Duodenal mucosa (tissue), 2 donors: ENCODE data around the gene SEC61B.
"Not testable (repeated sequence)": the region's sequence is repeated elsewhere in the genome, so short reads cannot be mapped to it uniquely, and the experiment has no call there.

Source experiments
- H3K27ac ChIP-seq: one replicate; pipeline ENCODE4 v1.7.0; 2013; ENCODE audit warnings: low read depth, low read length
- H3K27me3 ChIP-seq, 2 donors: one replicate each; pipeline ENCODE4 v1.7.0; 2013; ENCODE audit warnings: low read length in 2 of 2, control low read depth in 1 of 2; ENCODE audit not compliant: insufficient read depth in 2 of 2, control insufficient read depth in 1 of 2
- H3K36me3 ChIP-seq, 2 donors: one replicate each; pipeline ENCODE4 v1.7.0; 2013; ENCODE audit warnings: low read length in 2 of 2, control low read depth in 1 of 2; ENCODE audit not compliant: insufficient read depth in 2 of 2, control insufficient read depth in 1 of 2
- H3K4me1 ChIP-seq, 2 donors: one replicate each; pipeline ENCODE4 v1.7.0; 2013; ENCODE audit warnings: low read length in 2 of 2, control low read depth in 1 of 2; ENCODE audit not compliant: insufficient read depth in 2 of 2, control insufficient read depth in 1 of 2
- H3K4me3 ChIP-seq, 2 donors: one replicate each; pipeline ENCODE4 v1.7.0; 2013; ENCODE audit warnings: low read length in 2 of 2, low read depth in 1 of 2
- H3K9ac ChIP-seq, 2 donors: one replicate each; pipeline ENCODE4 v1.7.0; 2013; ENCODE audit warnings: low read length in 2 of 2, low read depth in 1 of 2
- H3K9me3 ChIP-seq, 2 donors: one replicate each; pipeline ENCODE4 v1.7.0; 2013; ENCODE audit warnings: low read length in 2 of 2, control low read depth in 1 of 2; ENCODE audit not compliant: control insufficient read depth in 1 of 2

The SEC61B gene

DNA sequence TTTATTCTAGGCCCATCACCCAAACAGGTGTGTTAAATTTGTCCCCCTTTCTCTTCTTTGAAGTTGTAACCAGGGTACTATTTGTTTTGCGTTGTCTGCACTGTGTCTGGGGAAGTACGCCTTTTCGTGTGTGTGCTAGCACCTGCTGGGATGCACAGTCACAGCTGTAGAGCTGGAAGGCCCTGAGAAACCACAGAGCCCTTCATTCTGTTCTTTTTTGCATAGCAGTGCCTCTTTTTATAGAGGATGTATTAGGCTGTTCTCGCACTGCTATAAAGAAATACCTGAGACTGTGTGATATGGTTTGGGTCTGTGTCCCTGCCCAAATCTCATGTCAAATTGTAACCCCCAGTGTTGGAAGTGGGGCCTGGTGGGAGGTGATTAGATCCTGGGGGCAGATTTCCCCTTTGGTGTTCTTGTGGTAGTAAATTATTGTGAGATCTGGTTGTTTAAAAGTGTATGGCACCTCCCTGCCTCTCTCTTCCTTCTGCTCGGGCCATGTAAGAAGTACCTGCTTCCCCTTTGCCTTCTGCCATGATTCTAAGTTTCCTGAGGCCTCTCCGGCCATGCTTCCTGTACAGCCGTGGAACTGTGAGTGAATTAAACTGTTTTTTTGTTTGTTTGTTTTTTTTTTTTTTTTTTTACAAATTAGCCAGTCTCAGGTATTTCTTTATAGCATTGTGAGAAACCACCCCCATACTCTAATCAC is 14.0 kb downstream of the SEC61B start:
- Histone ChIP-seq H3K27me3 (no peaks in the 10 kb centered on the region), H3K4me1 (no peaks in the 10 kb centered on the region), H3K9ac (no peak overlapping the region), H3K27ac (no peak overlapping the region), H3K36me3 (peaks cover under 1 to 26% of the 10 kb centered on the region in 2 donors), H3K4me3 (no peak overlapping the region), H3K9me3 (no peaks in the 10 kb centered on the region)

- Histone ChIP-seq H3K27me3 (no peaks in the 10 kb centered on the region), H3K9me3 (no peaks in the 10 kb centered on the region), H3K9ac (no peak overlapping the region), H3K27ac (no peak overlapping the region), H3K36me3 (peaks cover 0 to 18% of the 10 kb centered on the region in 2 donors), H3K4me3 (no peak overlapping the region), H3K4me1 (no peaks in the 10 kb centered on the region)
Measured at GRCh38 chr9:99237356-99237755, 15.3 kb downstream of the SEC61B start.

DNA sequence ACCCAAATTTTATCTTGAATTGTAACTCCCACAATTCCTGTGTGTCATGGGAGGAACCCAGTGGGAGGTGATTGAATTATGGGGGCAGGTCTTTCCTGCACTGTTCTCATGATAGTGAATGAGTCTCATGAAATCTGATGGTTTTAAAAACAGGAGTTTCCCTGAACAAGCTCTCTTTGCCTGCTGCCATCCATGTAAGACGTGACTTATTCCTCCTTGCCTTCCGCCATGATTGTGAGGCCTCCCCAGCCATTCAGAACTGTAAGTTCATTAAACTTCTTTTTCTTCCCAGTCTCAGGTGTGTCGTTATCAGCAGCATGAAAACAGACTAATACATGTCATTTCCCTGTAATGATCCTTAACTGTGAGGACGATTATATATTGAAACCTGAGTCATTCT is 15.8 kb downstream of the SEC61B start:
- H3K4me3 ChIP-seq, H3K27ac ChIP-seq, H3K4me1 ChIP-seq, H3K9me3 ChIP-seq, H3K27me3 ChIP-seq, H3K9ac ChIP-seq: not testable (repeated sequence)
- peaks cover 0 to 17% of the 10 kb centered on the region in 2 donors for H3K36me3 ChIP-seq

- Histone ChIP-seq H3K4me1 (no peaks in the 10 kb centered on the region), H3K9ac (no peak overlapping the region), H3K27ac (no peak overlapping the region), H3K36me3 (peaks cover 0 to 13% of the 10 kb centered on the region in 2 donors), H3K9me3 (no peaks in the 10 kb centered on the region), H3K4me3 (no peak overlapping the region), H3K27me3 (no peaks in the 10 kb centered on the region)
Measured at GRCh38 chr9:99238331-99238730, 16.2 kb downstream of the SEC61B start.

GRCh38 chr9:99239341-99240060 is 17.4 kb downstream of the SEC61B start:
- Histone ChIP-seq H3K27me3 (no peaks in the 10 kb centered on the region), H3K4me3 (no peak overlapping the region), H3K4me1 (no peaks in the 10 kb centered on the region), H3K36me3 (peaks cover 0 to 12% of the 10 kb centered on the region in 2 donors), H3K9me3 (no peaks in the 10 kb centered on the region), H3K27ac (no peak overlapping the region), H3K9ac (no peak overlapping the region)

DNA sequence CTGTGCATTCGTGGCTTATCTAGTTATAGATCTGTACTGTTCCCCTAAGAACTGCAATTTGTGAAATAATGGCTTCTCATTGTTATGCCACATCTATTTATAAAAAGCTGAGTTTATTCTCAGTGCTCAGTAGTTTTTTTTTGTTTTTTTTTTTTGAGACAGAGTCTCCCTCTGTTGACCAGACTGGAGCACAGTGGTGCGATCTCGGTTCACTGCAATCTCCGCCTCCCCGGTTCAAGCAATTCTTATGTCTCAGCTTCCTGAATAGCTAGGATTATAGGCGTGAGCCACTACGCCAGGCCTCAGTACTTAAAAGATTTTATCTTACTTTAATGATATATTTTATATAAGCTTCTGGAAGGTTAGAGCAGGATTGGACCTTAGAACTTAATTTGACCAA is 19.0 kb downstream of the SEC61B start:
- H3K4me3 ChIP-seq: no peak overlapping the region
- no peaks in the 10 kb centered on the region for H3K4me1 ChIP-seq
- no peaks in the 10 kb centered on the region for H3K9me3 ChIP-seq
- peaks cover 0 to 12% of the 10 kb centered on the region in 2 donors for H3K36me3 ChIP-seq
- H3K27ac ChIP-seq: no peak overlapping the region
- H3K9ac ChIP-seq: no peak overlapping the region
- H3K27me3 ChIP-seq: no peaks in the 10 kb centered on the region

DNA sequence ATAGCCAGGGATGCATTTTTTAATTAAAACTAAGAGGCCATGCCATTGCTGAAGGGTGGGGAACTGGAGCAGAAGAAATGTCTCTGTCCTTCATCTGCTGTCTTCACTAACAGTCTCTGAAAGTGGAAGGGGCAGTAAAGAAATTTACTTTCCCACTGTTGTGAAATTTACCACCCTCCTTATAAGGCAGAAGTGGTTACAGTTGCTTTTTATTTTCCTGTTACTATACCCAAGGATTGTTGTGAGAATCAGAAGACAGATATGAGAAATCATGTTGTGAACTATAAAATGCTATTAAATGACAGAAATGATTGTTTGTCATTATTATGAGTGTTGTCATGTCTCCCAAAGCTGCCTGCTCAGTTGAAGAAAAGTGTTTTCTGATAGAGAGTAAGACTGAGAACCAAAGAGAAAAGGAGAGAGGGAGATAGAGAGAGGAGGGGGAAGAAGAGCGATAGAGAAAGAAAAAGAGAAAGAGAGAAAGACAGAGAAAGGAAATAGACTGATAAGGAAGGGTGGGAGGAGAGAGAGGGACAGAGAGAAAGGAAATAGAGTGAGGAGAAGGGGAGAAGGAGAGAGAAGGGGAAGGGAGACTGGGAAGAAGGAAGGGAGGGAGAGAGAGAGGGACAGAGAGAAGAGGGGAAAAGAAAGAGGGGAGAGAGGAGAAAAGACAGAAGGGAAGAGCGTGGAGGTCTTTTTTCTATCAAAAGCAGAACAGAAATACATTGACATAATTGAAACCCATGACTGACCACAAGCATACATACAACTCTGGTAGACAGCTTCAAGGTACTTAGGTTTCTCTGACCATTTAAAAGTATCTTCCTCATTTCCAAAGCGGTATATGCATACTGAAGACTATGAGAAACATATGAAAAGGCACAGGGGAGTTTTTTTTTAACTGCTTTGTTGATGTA is 22.5 kb downstream of the SEC61B start:
- Histone ChIP-seq H3K36me3 (peaks cover 0 to 9% of the 10 kb centered on the region in 2 donors), H3K4me1 (no peaks in the 10 kb centered on the region), H3K4me3 (no peak overlapping the region), H3K27ac (no peak overlapping the region), H3K9ac (no peak overlapping the region), H3K27me3 (no peaks in the 10 kb centered on the region), H3K9me3 (no peaks in the 10 kb centered on the region)

GRCh38 chr9:99249619-99250018 is 27.5 kb downstream of the SEC61B start:
- no peaks in the 10 kb centered on the region for H3K4me1 ChIP-seq
- no peaks in the 10 kb centered on the region for H3K36me3 ChIP-seq
- no peaks in the 10 kb centered on the region for H3K9me3 ChIP-seq
- no peak overlapping the region for H3K4me3 ChIP-seq
- H3K9ac ChIP-seq: no peak overlapping the region
- no peak overlapping the region for H3K27ac ChIP-seq
- H3K27me3 ChIP-seq: no peaks in the 10 kb centered on the region

DNA sequence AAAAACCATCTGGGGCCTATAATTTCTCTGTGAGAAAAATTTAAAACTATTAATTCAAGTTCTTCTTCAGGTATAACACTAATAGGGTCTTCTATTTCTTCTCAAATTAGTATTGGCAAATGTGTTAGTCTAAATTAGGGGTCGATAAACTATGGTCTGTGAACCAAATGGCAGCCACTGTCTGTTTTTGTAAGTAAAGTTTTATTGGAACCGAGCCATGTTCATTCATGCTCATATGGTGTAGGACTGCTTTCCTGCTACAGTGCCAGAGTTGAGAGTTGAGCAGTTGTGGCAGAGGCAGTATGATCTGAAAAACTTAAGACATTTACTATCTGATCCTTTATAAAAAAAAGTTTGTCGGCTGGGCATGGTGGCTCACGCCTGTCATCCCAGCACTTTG is 29.1 kb downstream of the SEC61B start:
- H3K4me1 ChIP-seq: no peaks in the 10 kb centered on the region
- no peak overlapping the region for H3K4me3 ChIP-seq
- no peaks in the 10 kb centered on the region for H3K27me3 ChIP-seq
- no peaks in the 10 kb centered on the region for H3K36me3 ChIP-seq
- H3K9me3 ChIP-seq: no peaks in the 10 kb centered on the region
- H3K9ac ChIP-seq: no peak overlapping the region
- no peak overlapping the region for H3K27ac ChIP-seq

DNA sequence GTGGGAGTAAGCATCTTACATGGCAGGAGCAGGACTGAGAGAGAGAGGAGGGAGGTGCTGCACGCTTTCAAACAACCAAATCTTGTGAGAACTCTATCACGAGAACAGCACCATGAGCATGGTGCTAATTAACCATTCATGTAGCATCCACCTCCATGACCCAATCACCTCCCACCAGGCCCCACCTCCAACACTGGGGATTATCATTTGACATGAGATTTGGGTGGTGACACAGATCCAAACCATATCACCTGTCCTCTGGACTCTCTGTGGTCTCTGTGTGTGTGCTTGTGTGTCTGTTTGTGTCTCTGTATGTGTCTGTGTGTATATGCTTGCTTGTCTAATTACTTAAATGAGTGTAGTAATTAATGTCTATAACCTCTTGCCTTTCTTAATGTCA is 31.1 kb downstream of the SEC61B start:
- Histone ChIP-seq H3K9me3 (no peaks in the 10 kb centered on the region), H3K9ac (no peak overlapping the region), H3K36me3 (no peaks in the 10 kb centered on the region), H3K4me1 (no peaks in the 10 kb centered on the region), H3K4me3 (no peak overlapping the region), H3K27ac (no peak overlapping the region), H3K27me3 (no peaks in the 10 kb centered on the region)
